Left lung (tissue), 14 donors: ENCODE data around the gene CLRN1. TPM values are rescaled to one million over a fixed set of nuclear protein-coding genes. Genes with fewer than 3 reads are reported as not detected.

Experiments used
- ATAC-seq: fragments of 200-7000 bp; cut with Tn5 transposase; one replicate; pipeline ENCODE4 v1.9.1; 2020; ENCODE audit warnings: moderate library complexity
- DNase-seq, 4 donors: peaks; one replicate each; pipeline ENCODE4 v3.0.0-alpha.2; 2013 to 2020
- H3K27ac ChIP-seq, 2 donors: fragments of 200-600 bp; sonication (generic) in 1 of 2; one replicate each; pipeline versions ENCODE4 v1.5.0 to v1.8.0; 2020 to 2021
- H3K27me3 ChIP-seq, 2 donors: fragments of 200-600 bp; sonication (generic) in 1 of 2; one replicate each; pipeline versions ENCODE4 v1.5.0 to v1.8.0; 2020 to 2021
- H3K36me3 ChIP-seq, 2 donors: fragments of 200-600 bp; sonication (generic) in 1 of 2; one replicate each; pipeline versions ENCODE4 v1.5.0 to v1.8.0; 2020 to 2021
- H3K4me1 ChIP-seq, 2 donors: fragments of 200-600 bp; one replicate each; pipeline ENCODE4 v1.8.0; 2021
- H3K4me3 ChIP-seq, 2 donors: fragments of 200-600 bp; sonication (generic) in 1 of 2; one replicate each; pipeline versions ENCODE4 v1.5.0 to v1.8.0; 2020 to 2021; ENCODE audit warnings: mild to moderate bottlenecking in 1 of 2
- H3K9me3 ChIP-seq, 2 donors: fragments of 200-600 bp; sonication (generic) in 1 of 2; one replicate each; pipeline versions ENCODE4 v1.5.0 to v1.8.0; 2020 to 2021
- CTCF ChIP-seq, 2 donors: fragments of 200-600 bp; sonication (generic) in 1 of 2; IDR thresholded peaks; one replicate each; pipeline versions ENCODE4 v1.5.0 to v1.8.0; 2021; ENCODE audit warnings: antibody characterized with exemption in 2 of 2
- intact Hi-C, 2 donors: fragments of 100-400 bp; cut with DNase I; formaldehyde crosslinking; loops; one replicate each; pipeline versions ENCODE4 v1.11.2 to v1.14.2; 2022
- long read RNA-seq, 12 donors: library from polyadenylated mRNA in 2 of 12; unstranded in 2 of 12; transcript quantifications; one replicate each; pipeline ENCODE4 v2.0.0 and lab custom pipeline, GENCODE V29; 2019 to 2026
- polyA plus RNA-seq, 6 donors: library from polyadenylated mRNA; unstranded; fragments of 120-200 nt; gene quantifications; one replicate each; pipeline ENCODE4 v1.2.1, GENCODE V29; 2013; ENCODE audit not compliant: insufficient read length in 6 of 6
- total RNA-seq, 2 donors: library from RNA; stranded (reverse); fragmentation: NEBNext Ultra II Directional; extraction: Animal tissue kit (Norgen Biotek cat#: 25700); gene quantifications; one replicate each; pipeline ENCODE4 v1.2.1, GENCODE V29; 2021
- donor health status: DM: no; HTN: yes; CAD: no.
- donor health status: DM: no; HTN: no; CAD: no.

Gene CLRN1, protein sequence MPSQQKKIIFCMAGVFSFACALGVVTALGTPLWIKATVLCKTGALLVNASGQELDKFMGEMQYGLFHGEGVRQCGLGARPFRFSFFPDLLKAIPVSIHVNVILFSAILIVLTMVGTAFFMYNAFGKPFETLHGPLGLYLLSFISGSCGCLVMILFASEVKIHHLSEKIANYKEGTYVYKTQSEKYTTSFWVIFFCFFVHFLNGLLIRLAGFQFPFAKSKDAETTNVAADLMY
- total RNA-seq = not detected
- polyA plus RNA-seq = under 1 TPM in 1 of 6 donors, not detected in 5; 0.15 TPM
- long read RNA-seq, donor 1 = 0 reads
- long read RNA-seq, donor 2 = 0 reads
- long read RNA-seq, donor 3 = 0 reads
- long read RNA-seq, donor 4 = 0 reads
- long read RNA-seq, donor 5 = 0 reads
- long read RNA-seq, donor 6 = 0 reads
- long read RNA-seq, donor 7 = 0 reads
- long read RNA-seq, donor 8 = 0 reads
- long read RNA-seq, donor 9 = 0 reads
- long read RNA-seq, donor 10 = 0 reads
- long read RNA-seq, donor 11 = 0 reads
- long read RNA-seq, donor 12 = 0 reads

GRCh38 chr3:150972366-150973071 is at the start of gene CLRN1:
CLRN1 (minus strand) TSS chr3:150972727; CDS start chr3:150972708, 19 bp downstream.
- ATAC-seq (no peak), DNase-seq (no peak)
- H3K4me3 ChIP-seq = no peak within 1 kb of the TSS

GRCh38 chr3:151016478-151016795 is 43.9 kb upstream of the CLRN1 start:
- intact Hi-C loops = no loop called here

More at GRCh38 chr3:150972366-150973071, at the start of gene CLRN1:
- no peaks in the 10 kb centered on the region for H3K9me3 ChIP-seq
- H3K36me3 ChIP-seq = no peaks in the 10 kb centered on the region
- intact Hi-C loops = no loop called here
- H3K4me1 ChIP-seq = no peaks in the 10 kb centered on the region
- H3K27me3 ChIP-seq = no peaks in the 10 kb centered on the region
- H3K27ac ChIP-seq = no peak within 1 kb of the TSS
- no peak for TF ChIP-seq CTCF (IDR thresholded peaks at IDR 0.05)

DNA sequence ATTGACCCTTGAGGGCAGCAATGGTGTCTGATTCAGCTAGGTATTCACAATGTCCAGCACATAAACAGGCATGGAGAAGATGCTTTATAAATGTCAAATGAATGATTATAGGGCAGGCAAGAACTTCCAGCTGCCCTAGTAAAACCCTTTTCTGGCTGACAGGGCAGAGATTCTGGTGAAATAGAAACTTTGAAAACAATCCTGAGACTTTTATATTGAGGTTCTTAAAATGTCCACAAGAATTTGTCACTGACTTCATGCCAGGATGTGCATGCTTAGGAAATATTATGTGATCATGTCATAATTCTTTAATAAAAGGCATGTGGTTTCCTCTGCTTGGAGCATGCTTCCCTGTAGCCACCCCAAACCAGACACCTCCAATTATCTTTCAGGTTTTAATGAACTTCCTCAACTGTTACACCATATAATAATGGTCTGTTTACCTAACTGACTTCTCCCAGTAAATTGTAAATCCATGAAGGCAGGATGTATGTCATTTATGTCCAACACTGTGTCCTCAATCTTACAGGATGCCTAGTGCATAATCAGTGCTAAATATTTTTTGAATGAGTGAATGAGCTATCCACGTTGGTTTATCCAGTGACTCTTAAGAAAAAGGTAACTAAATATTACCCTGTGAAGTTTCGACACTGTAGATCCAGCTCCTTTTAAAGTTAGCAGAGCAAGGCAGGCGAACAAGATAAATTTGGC is 43.4 kb upstream of the CLRN1 start:
- H3K4me1 ChIP-seq = no peaks in the 10 kb centered on the region
- H3K27me3 ChIP-seq = peaks cover 0 to 3% of the 10 kb centered on the region in 2 donors
- H3K27ac ChIP-seq = no peak overlapping the region
- DNase-seq = no peak
- H3K36me3 ChIP-seq = no peaks in the 10 kb centered on the region
- TF ChIP-seq CTCF (IDR thresholded peaks at IDR 0.05) = no peak
- no peaks in the 10 kb centered on the region for H3K9me3 ChIP-seq
- ATAC-seq = no peak
- H3K4me3 ChIP-seq = no peak overlapping the region
- intact Hi-C loops = no loop called here

More at GRCh38 chr3:151016478-151016795, 43.9 kb upstream of the CLRN1 start:
- Histone ChIP-seq H3K9me3 (no peaks in the 10 kb centered on the region), H3K36me3 (no peaks in the 10 kb centered on the region), H3K27ac (no peak overlapping the region), H3K27me3 (peaks cover 0 to 3% of the 10 kb centered on the region in 2 donors), H3K4me3 (no peak overlapping the region), H3K4me1 (no peaks in the 10 kb centered on the region)
- no peak for TF ChIP-seq CTCF (IDR thresholded peaks at IDR 0.05)
- no peak for ATAC-seq
- no peak for DNase-seq

GRCh38 chr3:151015181-151015580 is 42.7 kb upstream of the CLRN1 start:
- TF ChIP-seq CTCF (IDR thresholded peaks at IDR 0.05) = no peak
- no peak overlapping the region for H3K27ac ChIP-seq
- no peaks in the 10 kb centered on the region for H3K4me1 ChIP-seq
- DNase-seq = no peak
- no peaks in the 10 kb centered on the region for H3K9me3 ChIP-seq
- no peaks in the 10 kb centered on the region for H3K36me3 ChIP-seq
- no peak for ATAC-seq
- H3K4me3 ChIP-seq = no peak overlapping the region
- intact Hi-C loops = no loop called here
- H3K27me3 ChIP-seq = peaks cover 0 to 3% of the 10 kb centered on the region in 2 donors
